HG03064 (cell line): ENCODE measurements around the gene NUP50.

Source experiments
- ATAC-seq: cut with Tn5 transposase; IDR thresholded peaks from one replicate; pipeline ENCODE4 v1.9.1; 2021; ENCODE audit warnings: low read depth; ENCODE audit not compliant: unreplicated experiment

Gene NUP50, protein sequence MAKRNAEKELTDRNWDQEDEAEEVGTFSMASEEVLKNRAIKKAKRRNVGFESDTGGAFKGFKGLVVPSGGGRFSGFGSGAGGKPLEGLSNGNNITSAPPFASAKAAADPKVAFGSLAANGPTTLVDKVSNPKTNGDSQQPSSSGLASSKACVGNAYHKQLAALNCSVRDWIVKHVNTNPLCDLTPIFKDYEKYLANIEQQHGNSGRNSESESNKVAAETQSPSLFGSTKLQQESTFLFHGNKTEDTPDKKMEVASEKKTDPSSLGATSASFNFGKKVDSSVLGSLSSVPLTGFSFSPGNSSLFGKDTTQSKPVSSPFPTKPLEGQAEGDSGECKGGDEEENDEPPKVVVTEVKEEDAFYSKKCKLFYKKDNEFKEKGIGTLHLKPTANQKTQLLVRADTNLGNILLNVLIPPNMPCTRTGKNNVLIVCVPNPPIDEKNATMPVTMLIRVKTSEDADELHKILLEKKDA

DNA sequence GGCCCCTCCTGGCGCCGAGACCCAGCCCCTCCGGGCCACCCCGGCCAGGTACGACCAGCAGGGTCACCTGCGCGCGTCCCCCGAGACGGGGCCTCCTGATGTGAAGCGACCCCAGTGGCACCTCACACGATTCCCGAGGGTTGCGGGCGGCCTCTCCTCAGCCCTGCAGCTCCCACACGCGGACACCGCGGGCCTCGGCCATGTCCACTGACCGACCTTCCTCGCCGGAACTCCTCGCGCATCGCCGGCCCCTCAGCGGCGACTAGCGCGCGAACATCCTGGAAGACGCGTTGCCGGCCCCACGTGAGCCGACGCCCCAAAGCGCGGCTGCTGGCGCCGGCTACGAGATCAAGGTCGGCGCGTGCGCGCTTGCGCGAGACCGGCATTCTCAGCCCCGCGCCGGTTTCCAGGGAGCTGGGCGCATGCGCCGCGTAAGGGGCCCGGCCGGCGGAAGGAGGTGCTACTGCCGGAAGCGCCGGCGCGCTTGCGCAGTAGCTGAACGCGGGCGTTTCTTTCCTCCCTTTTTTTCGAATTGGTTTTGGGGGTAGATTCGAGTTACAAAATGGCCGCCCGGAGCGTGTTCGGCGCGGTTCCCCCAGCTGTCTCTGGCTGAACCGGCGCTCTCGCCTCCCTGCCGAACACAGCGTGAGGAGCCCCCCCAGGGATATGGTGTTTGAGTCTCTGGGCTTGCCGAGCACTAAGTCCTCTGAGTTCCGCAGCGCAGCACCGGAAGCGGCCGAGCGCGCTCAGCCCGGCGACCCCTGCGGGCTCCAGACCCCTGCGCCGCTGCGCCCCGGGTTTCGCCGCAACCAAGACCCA is at the start of gene NUP50:
Gene NUP50 (plus strand): TSS at position 475 of the 819 bp plus-strand sequence. CDS start 4,253 bp downstream, outside the sequence.
- ATAC-seq: peak; percentile 66

DNA sequence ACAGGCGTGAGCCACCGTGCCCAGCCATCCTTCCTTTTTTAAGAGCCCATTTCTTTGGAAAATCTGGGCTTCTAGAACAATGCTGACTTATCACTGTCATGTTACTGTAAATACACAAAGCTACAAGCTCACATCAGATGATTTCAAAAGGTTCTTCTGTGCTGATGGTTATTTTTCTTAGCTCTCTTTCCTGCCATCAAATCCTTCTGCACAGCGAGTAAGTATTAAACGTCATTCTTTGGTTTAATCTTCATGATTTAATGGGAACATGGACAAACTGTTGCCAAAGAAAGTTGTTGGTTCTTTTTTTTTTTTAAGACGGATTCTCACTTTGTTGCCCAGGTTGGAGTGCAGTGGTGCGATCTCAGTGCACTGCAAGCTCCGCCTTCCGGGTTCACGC is 43.3 kb upstream of the NUP50 start:
- ATAC-seq: no peak

DNA sequence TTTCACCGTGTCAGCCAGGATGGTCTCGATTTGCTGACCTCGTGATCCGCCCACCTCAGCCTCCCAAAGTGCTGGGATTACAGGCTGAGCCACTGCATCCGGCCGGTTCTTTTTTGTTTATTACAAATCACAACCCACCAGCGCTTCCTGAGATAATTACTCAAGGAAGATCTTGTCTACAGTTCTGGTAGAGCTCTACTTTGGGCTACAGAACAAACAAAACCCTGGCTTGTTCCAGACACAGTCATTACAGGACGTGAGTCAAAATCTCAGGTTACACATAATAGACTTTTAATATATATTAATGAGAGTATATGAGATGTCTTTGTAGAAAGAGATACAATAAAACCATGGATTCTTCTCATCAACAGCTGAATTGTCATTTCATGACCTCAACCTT is 42.8 kb upstream of the NUP50 start:
- no peak for ATAC-seq

DNA sequence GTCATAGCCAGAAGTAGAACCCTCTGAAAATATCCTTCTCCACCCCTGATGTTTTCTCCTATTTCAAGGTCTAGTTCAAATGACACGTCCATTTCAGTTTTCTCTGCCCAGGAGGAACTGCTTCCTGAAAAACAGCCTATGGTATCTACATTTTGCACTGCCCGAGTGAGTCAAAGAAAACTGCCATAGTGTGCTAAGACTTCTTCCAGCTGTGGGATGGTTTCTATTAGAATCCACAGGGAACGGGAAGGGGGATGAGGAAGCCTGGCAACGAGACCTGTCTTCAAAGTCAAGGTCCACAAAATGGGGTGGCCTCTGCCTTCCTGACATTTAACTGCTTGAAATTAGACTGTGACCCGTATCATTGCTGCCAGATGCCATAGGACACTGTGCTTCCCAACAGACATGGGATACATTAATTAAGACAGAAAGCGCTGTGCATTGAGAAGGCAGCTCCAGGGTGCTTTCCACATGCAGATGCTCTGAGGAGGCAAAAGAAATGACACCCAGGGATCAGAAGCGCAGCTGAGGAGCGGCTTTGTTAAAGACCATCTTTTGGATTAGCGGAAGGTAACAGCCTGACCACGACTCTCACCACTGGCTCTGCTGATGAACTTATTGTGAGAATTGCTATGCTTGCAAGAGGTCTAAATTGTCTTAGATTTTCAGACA is 39.4 kb upstream of the NUP50 start:
- no peak for ATAC-seq

DNA sequence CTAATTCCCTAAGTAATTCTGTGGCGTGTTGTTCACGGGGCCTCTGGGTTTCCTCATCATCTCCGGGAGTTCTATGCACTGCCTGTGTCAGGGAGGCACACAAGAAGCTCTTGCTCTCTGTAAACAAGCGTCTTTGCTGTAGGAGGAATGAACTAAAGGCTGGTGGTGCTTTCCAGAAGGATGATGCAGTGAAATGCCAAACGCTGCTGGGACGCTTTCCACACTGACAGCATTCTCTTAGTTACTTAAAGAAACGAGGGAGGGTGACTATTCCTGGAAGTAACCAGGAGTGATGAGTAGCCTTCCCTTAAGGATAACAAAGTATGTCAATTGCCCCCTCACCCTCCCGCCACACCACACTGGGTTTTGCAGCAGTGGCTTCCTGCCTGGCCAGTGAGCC is 38.5 kb upstream of the NUP50 start:
- no peak for ATAC-seq

DNA sequence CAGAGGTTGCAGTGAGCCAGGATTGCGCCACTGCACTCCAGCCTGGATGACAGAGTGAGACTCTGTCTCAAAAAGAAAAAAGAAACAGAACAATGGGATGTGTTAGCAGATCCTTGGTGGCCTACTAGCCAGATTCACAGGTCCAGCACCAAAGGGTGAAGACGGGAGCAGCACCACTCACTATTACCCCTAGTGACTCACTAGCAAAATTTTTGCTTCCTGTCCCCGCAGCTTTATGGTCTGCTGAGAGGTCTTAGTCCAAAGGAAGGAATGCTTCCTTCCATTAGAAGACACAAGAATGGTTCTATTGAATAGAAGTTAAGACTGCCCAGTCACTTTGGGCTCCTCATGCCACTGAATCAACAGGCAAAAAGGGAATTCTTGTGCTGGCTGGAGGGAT is 35.9 kb upstream of the NUP50 start:
- ATAC-seq: no peak

DNA sequence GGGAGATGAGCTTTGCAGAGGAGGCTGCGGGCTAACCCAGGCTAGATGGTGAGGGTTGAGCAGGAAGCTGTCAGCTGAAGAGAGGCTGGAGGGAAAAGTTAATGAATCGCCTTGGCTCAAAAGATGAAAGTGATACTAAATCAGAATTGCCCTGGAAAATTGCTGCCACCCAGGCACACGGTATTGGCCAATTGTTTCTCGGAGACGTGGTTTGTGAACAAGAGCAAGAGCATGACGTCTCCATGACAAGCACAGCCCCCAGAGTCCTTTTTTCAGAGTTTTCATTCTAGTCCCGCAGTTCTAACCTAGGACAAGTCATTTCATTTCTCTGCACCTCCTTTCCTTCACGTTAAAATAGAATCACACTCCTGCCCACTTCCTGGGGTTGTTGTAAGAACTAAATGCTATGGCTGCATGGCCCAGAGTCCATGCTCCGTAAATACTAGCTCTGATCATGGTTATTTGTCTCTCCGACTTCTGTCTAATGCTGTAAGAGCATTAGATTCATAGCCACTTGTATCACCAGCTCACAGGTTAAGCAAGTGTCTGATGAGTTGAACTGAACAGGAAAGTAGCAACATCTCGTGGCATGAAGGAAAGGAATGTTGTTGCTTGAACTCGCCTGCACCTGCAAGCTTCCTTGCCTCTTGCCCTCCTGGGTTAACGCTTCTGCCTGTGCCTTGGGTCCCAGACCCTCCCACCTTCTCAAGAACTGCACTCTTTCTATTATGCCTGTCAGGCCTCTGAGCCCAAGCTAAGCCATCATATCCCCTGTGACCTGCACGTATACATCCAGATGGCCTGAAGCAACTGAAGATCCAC is 33.8 kb upstream of the NUP50 start:
- no peak for ATAC-seq

DNA sequence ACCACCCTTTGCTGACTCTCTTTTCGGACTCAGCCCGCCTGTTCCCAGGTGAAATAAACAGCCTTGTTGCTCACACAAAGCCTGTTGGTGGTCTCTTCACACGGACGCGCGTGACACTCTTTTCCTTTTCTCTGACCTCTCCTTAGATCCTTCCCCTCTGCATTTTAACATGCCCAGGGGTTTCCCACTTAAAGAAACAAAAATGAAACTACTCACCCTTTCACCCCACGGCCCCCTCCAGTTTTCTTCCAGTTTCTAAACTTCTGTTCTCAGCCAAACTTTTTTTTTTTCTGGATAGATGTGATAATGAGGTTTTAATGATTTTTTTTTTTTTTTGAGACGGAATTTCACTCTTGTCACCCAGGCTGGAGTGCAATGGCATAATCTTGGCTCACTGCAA is 32.8 kb upstream of the NUP50 start:
- ATAC-seq: no peak

DNA sequence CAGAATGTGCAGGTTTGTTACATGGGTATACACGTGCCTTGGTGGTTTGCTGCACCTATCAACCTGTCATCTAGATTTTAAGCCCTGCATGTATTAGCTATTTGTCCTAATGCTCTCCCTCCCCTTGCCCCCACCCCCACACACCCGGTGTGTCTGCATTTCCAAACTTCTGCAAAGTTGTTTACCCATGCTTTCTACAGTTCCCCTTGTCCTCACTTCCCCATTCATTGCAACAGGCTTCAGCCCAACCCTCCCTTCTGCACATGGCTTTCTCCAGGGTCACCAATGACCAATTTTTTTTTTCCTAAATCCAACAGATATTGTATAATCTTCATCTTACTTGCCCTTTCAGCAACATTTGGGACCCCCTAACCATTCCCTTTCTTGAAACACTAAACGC is 32.0 kb upstream of the NUP50 start:
- ATAC-seq: no peak

DNA sequence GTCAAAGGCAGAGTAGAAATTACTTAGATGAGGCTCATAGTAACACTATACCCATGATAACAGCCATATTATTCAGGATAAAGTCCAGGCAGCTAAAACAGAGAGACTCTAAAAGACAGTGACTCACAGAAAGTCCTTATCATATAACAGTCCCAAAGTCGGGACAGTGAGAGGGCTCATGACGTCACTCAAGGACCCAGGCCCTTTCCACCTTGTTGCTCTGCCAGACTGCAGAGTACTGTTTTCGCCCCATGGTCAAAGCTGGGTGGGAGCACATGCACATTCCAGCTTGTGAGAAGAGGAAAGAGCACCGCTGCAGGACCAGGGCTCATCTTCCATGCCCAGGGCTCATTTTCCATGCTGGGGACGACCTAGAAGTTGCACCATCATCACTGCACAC is 29.4 kb upstream of the NUP50 start:
- ATAC-seq: no peak

DNA sequence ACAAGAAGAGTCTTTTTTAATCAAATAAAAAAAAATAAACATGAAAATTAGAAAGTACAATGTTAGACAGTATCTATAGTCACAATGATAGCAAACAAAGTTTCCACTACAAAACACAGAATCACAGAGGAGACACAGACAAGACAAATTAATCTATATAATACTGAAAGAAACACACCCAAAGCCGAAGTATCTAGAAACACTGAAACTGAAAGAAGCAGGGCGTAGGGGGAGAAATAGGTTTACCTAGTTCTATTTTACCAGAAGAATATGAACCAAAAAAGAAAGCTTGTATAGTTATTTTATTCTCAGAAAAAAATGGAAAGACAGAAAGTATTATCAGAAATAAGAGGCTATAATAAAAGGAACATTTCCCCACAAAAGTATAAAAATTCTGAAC is 27.1 kb upstream of the NUP50 start:
- ATAC-seq: no peak

DNA sequence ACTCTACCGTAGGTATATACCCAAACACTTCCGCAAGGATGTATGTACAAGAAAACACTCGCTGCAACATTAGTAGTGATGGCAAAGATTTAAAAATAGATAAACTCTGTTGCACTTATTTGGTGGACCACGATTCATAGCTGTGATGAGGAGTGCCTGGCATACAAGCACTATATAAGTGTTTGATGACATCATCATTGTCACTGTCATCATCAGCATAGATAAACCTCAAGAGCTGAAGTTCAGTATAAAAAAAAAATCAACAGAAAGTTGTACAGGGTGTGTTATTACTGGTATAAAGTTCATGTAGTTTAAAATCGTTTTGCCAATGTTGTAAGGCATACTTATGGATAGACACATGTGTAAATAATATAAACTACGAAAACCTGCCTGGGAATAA is 24.0 kb upstream of the NUP50 start:
- ATAC-seq: no peak

DNA sequence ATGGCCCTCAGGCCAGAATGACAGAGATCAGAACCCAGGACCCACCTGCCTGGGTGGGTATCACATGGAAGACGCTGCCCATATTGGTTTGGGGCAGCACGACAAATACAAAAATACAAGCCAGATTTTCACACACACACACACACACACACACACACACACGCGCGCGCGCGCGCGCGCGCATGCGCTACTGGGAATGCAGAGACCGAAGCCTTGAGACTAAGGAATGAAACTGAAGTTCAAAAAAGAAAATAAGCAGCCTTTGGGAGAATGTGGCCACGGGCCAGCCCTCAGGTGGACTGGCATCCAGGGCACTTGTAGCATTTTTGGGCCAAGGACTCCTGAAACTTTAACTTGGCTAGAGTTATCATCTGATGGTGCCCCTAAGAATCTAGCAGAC is 21.3 kb upstream of the NUP50 start:
- ATAC-seq: no peak

DNA sequence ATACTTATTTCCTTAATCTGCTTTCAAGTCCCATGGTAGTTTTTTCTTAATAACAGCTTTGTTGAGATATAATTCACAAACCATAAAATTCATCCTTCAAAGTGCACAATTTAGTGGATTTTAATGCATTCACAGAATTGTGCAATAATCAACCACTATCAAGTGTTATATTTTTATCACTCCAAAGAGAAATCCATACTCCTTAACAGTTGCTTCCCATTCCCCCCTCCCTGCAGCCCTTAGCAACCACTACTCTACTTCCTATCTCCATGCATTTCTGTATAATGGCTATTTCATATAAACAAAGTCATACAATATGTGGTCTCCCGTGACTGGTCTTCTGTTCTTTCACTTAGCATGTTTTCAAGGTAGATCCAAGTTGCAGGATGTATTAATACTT is 18.8 kb upstream of the NUP50 start:
- ATAC-seq: no peak

DNA sequence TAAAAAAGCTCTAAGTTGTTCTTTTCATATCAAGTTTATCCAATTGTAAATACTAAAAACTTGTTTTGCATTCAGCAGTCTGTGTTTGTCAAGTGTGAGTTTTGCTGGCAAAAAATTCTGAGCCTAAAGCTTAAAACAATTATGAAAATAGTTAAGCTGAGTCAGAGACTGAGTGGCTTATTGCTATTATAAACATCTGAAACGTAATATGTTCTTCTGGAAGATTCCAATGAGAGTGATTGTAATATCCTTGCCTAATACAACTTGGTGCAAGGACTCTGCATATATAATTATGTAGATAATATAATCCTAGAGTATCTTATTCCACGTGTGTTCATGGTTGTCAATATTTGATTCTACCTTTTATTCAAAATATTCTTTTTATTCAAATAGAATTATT is 14.1 kb upstream of the NUP50 start:
- no peak for ATAC-seq

DNA sequence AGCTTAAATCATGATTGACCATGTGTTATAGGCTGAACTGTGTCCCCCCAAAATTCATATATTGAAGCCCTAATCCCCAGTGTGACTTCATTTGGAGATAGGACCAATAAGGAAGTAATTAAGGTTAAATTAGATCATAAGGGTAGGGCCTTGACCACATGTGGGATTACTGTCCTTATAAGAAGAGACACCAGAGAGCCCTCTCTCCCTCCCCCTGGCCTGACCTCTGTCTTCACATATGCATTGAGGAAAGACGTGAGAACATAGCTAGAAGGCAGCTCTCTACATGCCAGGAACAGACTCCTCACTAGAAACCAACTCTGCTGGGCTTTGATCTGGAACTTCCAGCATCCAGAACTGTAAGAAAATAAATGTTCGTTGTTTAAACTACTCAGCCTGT is 13.6 kb upstream of the NUP50 start:
- no peak for ATAC-seq

DNA sequence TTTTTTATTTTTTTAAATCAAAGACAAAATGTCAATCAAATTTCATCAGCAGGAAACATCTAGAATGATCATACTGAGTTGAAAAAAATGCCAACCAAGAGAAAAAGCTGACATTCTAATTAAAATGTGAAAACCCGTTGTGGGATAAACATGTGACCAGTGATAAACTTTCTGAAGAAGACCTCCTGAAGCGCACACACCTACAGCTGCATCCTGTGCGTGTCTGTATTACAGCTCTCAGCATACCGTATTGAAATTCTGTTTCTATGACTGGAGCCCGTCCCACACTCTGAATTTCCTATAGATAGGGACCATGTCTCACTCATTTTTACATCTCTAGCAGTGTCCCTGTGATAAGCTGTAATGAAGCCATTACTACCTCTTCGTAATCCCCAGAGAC is 12.2 kb upstream of the NUP50 start:
- no peak for ATAC-seq

DNA sequence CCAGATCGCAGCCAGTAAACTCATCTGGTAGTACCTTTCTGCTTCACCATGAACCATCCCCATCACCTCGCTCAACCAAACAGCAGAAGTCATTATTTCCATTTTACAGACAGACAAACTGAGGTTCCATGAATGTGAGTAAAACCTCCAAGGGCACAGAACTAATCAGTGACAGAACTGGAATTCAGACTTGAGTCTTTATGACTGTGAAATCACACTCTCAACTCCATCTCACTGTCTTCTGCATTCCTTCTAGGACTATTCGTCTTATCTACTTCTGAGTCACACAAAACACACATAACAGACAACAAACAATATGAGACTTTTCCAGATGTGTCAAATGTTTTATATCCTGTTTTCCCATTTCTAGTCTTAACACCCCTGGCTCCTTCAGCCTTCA is 9.3 kb upstream of the NUP50 start:
- ATAC-seq: no peak

DNA sequence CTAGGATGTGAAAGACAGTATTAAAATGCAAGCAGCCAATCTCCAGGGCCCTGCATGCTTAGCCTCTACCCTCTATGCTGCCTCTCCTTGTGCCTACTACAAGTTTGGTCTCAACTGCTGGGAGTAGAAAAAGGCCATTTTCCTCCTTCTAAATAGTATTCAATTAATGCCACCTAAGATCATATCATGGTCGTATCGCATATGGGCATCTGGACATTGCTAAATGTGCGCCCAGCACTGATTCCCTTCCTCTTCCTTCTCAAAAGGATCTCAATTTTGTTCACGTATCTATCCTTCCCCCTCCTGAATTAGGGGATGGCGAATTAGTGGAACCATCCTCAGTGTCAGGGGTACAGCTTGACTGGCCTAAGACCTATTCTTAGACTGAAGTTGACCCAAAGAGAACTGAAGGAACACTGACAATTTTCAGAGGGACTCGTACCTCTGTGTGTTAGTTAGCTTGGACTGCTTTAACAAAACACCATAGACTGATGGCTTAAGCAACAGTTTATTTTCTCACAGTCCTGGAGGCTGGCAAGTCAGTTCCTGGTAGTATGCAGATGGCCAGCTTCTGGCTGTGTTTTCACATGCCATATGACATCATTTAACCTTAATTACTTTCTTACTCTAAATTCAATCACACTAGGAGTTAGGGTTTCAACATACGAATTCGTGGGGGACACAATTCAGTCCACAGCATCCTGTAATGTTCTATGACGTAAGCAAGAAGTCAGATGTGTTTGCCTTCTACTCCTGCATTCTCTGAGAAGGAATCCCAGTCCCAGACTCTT is 8.5 kb upstream of the NUP50 start:
- ATAC-seq: no peak

DNA sequence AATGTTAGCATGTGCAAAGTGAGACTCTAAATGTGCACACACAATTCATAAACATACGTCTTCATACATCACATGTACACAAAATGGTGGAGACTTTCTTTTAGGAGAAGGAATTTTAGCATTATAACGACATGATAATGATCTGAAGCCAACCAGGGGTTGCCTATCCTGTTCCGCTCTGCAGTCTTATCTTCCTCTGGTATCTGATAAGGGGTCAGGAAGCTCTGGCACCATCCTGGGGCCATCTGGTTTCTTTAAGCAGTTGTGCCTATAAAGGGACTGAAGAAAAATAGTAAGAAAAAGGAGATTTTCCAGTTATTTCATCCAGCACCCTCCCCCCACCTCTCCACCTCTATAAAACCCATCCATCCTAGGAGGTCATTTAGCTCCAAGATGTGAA is 5.8 kb upstream of the NUP50 start:
- ATAC-seq: no peak
